Psoas muscle (tissue), 8 donors: ENCODE data around the gene CLASP1. TPM values are rescaled to one million over a fixed set of nuclear protein-coding genes. Genes with fewer than 3 reads are reported as not detected.
"Not testable (repeated sequence)": the region's sequence is repeated elsewhere in the genome, so short reads cannot be mapped to it uniquely, and the experiment has no call there.

ENCODE experiments used
- ATAC-seq, 4 donors: fragments of 200-7000 bp; cut with Tn5 transposase; one replicate each; pipeline ENCODE4 v1.9.1; 2020; ENCODE audit warnings: moderate library complexity in 3 of 4, mild to moderate bottlenecking in 2 of 4
- DNase-seq, 2 donors: peaks; one replicate each; pipeline ENCODE4 v3.0.0-alpha.2; 2020
- H3K27ac ChIP-seq: fragments of 200-600 bp; one replicate; pipeline ENCODE4 v1.8.0; 2022
- H3K27me3 ChIP-seq, 3 donors: fragments of 200-600 bp in 1 of 3; one replicate each; pipeline versions ENCODE4 v1.6.1 to v1.8.0; 2013 to 2022; ENCODE audit warnings: low read length in 2 of 3, mild to moderate bottlenecking in 2 of 3, moderate library complexity in 1 of 3; ENCODE audit not compliant: insufficient read depth in 3 of 3
- H3K36me3 ChIP-seq, 2 donors: fragments of 200-600 bp in 1 of 2; one replicate each; pipeline versions ENCODE4 v1.6.1 to v1.8.0; 2013 to 2022; ENCODE audit warnings: low read depth in 1 of 2, mild to moderate bottlenecking in 1 of 2, moderate library complexity in 1 of 2; ENCODE audit not compliant: insufficient read depth in 1 of 2
- H3K4me1 ChIP-seq: fragments of 200-600 bp; one replicate; pipeline ENCODE4 v1.8.0; 2022
- H3K4me3 ChIP-seq: fragments of 200-600 bp; one replicate; pipeline ENCODE4 v1.8.0; 2022; ENCODE audit warnings: mild to moderate bottlenecking
- H3K9me3 ChIP-seq: fragments of 200-600 bp; one replicate; pipeline ENCODE4 v1.8.0; 2022
- WGBS, 3 donors: extraction: QIAGEN DNeasy Blood & Tissue Kit; methylation state at CpG; one replicate each; pipeline versions ENCODE4 v1.1.6 to v1.1.7; 2013; 5-methylcytosine and 5-hydroxymethylcytosine counted together
- intact Hi-C, 2 donors: fragments of 100-400 bp; cut with DNase I; formaldehyde crosslinking; loops; one replicate each; pipeline versions ENCODE4 v1.11.0 to v1.14.2; 2022
- polyA plus RNA-seq, 3 donors: library from polyadenylated mRNA; stranded (reverse); fragments of 200-250 nt; gene quantifications; one replicate each; pipeline ENCODE4 v1.2.3, GENCODE V29; 2013
- total RNA-seq, 4 donors: library from RNA; stranded (reverse); fragmentation: NEBNext Ultra II Directional in 2 of 4; extraction: Animal tissue kit (Norgen Biotek cat#: 25700) in 2 of 4; gene quantifications; one replicate each; pipeline versions ENCODE4 v1.2.1 to v1.2.4, GENCODE V29; 2021 to 2023
- TF ChIP-seq, protein P1 (sequence below): fragments of 200-600 bp; IDR thresholded peaks from one replicate; pipeline ENCODE4 v1.8.0; 2022; ENCODE audit warnings: antibody characterized with exemption
- donor health status: healthy with polysubstance abuse.
- donor health status: DM: no; HTN: no; CAD: no; lungs with moderate emphysema.
- donor health status: Bipolar disorder and iron deficiency.
- donor health status: healthy.
- donor health status: DM: yes; HTN: yes; CAD: no.
- donor health status: DM: no; HTN: no; CAD: no.
- donor health status: DM: no; HTN: no; CAD: no.
- donor health status: DM: yes; HTN: yes; CAD: no.

Gene CLASP1
- total and polyA plus RNA-seq, 7 donors = 11.6 to 60.7 (median 38.8) TPM

DNA sequence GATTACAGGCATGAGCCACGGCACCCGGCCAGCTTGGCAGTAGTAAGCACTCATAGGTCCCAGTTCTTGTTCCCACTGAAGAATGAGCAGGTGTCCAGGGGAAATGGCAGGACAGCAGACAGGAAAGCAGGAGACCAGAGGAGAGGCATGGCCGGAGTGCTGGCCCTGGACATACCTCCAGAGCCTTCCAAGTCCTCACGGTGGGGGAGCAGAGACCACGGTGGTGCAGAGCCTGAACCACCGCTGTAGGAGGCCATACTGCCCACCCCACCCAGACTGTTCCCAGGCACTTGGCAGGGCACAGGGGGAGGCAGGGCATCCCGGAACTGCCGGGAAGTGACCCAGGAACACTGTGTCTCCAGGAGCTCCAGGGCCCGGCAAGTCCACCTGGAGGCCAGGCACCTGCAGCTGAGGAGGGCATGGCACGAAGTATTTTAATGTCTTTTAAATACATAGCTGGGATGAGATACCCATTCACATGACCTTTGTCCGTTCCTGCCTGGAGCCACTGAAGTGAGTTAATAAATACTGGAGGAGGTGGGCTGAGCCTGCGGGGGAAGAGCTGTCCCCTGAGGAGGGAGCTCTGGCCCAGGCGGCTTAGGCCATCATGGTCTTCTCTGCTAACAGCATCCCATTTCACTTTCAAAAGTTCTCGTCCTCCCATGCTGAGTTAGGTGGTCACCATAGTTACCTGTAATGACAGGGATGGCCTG lies 314.5 kb downstream of the CLASP1 start:
- DNase-seq = peak in 1 of 2 donors; percentile 22
- Histone ChIP-seq H3K9me3 (no peaks in the 10 kb centered on the region), H3K4me1 (peaks cover 9% of the 10 kb centered on the region), H3K36me3 (peaks cover 0 to 13% of the 10 kb centered on the region in 2 donors), H3K27ac (no peak overlapping the region), H3K4me3 (no peak overlapping the region), H3K27me3 (no peaks in the 10 kb centered on the region)
- 39 to 55% (median 52%) methylated on average over 14 of the region's 14 CpGs for WGBS, 3 donors
- intact Hi-C loops = loop anchor here in 1 of 2 donors (10.0 kb wide), 1 partner anchor 150 kb away; no protein-coding TSS in a partner anchor
- peak; percentile 53 to 78 (median 63) for ATAC-seq
- TF ChIP-seq, protein P1, sequence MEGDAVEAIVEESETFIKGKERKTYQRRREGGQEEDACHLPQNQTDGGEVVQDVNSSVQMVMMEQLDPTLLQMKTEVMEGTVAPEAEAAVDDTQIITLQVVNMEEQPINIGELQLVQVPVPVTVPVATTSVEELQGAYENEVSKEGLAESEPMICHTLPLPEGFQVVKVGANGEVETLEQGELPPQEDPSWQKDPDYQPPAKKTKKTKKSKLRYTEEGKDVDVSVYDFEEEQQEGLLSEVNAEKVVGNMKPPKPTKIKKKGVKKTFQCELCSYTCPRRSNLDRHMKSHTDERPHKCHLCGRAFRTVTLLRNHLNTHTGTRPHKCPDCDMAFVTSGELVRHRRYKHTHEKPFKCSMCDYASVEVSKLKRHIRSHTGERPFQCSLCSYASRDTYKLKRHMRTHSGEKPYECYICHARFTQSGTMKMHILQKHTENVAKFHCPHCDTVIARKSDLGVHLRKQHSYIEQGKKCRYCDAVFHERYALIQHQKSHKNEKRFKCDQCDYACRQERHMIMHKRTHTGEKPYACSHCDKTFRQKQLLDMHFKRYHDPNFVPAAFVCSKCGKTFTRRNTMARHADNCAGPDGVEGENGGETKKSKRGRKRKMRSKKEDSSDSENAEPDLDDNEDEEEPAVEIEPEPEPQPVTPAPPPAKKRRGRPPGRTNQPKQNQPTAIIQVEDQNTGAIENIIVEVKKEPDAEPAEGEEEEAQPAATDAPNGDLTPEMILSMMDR = no peak

DNA sequence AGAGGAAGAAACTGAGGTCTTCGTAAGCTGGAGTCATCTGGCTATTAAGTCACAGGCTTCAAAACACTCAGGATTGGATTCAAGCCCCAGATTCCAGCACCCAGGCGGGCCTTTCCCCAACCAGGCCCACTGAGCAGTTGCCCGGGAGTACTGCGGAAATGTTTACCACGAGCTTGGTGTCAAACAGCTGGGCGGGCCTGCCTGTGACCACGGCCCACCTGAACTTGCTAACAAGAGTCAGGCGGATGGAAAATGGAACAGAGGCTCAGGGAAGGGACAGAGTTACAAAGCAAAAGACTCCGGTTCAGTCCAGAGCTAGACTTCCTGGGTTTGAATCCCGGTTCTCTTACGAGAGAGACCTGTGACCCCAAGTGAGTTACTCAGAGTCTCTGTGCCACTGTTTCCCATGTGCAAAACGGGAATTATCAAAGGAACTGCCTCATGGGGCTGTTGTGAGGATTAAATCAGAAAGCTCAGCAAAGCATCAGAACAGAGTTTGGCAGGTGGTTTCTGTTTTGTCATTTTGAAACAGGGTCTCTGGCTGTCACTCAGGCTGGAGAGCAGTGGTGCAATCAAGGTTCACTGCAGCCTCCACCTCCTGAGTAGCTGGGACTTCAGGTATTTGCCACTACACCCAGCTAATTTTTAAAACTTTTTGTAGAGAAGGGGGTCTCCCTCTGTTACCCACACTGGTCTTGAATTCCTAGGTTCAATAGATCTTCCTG lies 315.3 kb downstream of the CLASP1 start:
- intact Hi-C loops = loop anchor here in 1 of 2 donors (10.0 kb wide), 1 partner anchor 149 kb away; no protein-coding TSS in a partner anchor
- no peak overlapping the region for H3K27ac ChIP-seq

DNA sequence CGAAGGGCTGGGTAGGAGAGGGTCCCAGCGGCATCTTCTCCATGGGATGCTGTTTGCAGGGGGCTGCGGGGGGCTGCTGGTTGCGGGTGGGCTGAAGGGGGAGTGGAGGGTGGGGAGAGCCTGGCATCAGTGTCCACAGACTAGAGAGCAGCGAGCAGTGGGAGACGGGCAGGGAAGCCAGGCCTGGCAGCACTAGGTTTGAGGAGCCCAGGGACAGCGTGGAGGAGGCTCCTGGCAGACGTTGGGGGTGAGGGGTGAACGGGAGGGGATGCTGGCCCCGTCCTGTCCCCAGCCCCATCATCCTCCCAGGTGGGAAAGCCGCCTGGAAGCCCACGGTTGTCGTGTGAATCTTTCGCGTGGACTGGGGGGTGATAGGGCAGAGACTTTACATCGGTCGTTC lies 316.0 kb downstream of the CLASP1 start:
- no peak for ATAC-seq

More for the DNA sequence above, 315.3 kb downstream of the CLASP1 start:
- H3K27me3 ChIP-seq = no peaks in the 10 kb centered on the region
- TF ChIP-seq, protein P1 = no peak
- no peak overlapping the region for H3K4me3 ChIP-seq
- H3K36me3 ChIP-seq = peaks cover 0 to 6% of the 10 kb centered on the region in 2 donors
- peaks cover 9% of the 10 kb centered on the region for H3K4me1 ChIP-seq
- no peak for DNase-seq
- ATAC-seq = no peak
- H3K9me3 ChIP-seq = no peaks in the 10 kb centered on the region
- WGBS, 3 donors = 61 to 64% (median 63%) methylated on average over 12 of the region's 12 CpGs

DNA sequence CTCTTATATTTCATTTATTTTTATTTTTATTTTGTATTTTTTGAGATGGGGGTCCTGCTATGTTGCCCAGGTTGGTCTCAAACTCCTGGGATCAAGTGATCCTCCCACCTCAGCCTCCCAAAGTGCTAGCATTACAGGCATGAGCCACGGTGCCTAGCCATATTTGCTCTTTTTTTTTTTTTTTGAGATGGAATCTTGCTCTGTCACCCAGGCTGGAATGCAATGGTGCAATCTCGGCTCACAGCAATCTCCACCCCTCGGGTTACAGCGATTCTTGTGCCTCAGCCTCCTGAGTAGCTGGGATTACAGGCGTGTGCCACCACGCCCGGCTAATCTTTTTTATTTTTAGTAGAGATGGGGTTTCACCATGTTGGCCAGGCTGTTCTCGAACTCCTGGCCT lies 317.9 kb downstream of the CLASP1 start:
- intact Hi-C loops = loop anchor here in 1 of 2 donors (10.0 kb wide), 1 partner anchor 147 kb away; no protein-coding TSS in a partner anchor
- not testable (repeated sequence) for H3K27me3 ChIP-seq, H3K36me3 ChIP-seq, H3K9me3 ChIP-seq, H3K4me3 ChIP-seq, ATAC-seq, H3K27ac ChIP-seq, DNase-seq, H3K4me1 ChIP-seq
- WGBS, 3 donors = 54 to 81% (median 57%) methylated on average over 8 of the region's 8 CpGs

More for the DNA sequence above, 316.0 kb downstream of the CLASP1 start:
- Histone ChIP-seq H3K9me3 (no peaks in the 10 kb centered on the region), H3K4me3 (no peak overlapping the region), H3K27me3 (no peaks in the 10 kb centered on the region), H3K36me3 (peaks cover 0 to 3% of the 10 kb centered on the region in 2 donors), H3K27ac (no peak overlapping the region), H3K4me1 (peaks cover 9% of the 10 kb centered on the region)
- intact Hi-C loops = loop anchor here in 1 of 2 donors (10.0 kb wide), 1 partner anchor 148 kb away; no protein-coding TSS in a partner anchor
- WGBS, 3 donors = 74 to 77% (median 75%) methylated on average over 15 to 17 of the region's 17 CpGs
- TF ChIP-seq, protein P1 = no peak
- DNase-seq = no peak

DNA sequence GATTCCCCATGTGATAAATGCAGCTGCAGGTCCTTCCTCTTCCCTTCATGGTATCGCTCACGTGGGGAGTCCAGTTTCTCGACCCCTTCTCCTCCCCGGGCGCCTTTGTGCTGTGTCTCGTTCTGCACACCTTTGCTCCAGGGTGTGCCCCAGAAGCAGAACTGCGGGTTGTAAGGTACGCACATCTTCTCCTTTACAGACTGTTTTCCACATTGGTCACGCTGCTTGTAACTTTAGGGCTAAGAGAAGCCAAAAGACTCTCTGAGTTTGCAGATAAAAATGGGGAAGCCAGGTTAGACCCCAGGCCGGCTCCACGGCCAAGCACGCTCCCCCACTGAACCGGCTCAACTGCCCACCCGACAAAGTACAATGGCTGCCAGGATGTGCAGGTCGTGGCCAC lies 318.3 kb downstream of the CLASP1 start:
- H3K4me1 ChIP-seq = peaks cover 5% of the 10 kb centered on the region
- H3K27me3 ChIP-seq = no peaks in the 10 kb centered on the region
- TF ChIP-seq, protein P1 = no peak
- WGBS, 3 donors = 89 to 92% (median 90%) methylated on average over 15 of the region's 15 CpGs
- DNase-seq = no peak
- no peaks in the 10 kb centered on the region for H3K36me3 ChIP-seq
- H3K9me3 ChIP-seq = no peaks in the 10 kb centered on the region
- no peak overlapping the region for H3K4me3 ChIP-seq
- no peak for ATAC-seq
- intact Hi-C loops = loop anchor here in 1 of 2 donors (10.0 kb wide), 1 partner anchor 146 kb away; no protein-coding TSS in a partner anchor
- H3K27ac ChIP-seq = no peak overlapping the region
